Measurements from ENCODE around the gene NEO1.
"Not testable (repeated sequence)": the region's sequence is repeated elsewhere in the genome, so short reads cannot be mapped to it uniquely, and the experiment has no call there.

Gene NEO1

GRCh38 chr15:73139041-73139743 lies 86.9 kb downstream of the NEO1 start:
- DNase-seq (ENCODE audit: low read depth in 2 of 2, low spot score in 1 of 2), result no peak

DNA sequence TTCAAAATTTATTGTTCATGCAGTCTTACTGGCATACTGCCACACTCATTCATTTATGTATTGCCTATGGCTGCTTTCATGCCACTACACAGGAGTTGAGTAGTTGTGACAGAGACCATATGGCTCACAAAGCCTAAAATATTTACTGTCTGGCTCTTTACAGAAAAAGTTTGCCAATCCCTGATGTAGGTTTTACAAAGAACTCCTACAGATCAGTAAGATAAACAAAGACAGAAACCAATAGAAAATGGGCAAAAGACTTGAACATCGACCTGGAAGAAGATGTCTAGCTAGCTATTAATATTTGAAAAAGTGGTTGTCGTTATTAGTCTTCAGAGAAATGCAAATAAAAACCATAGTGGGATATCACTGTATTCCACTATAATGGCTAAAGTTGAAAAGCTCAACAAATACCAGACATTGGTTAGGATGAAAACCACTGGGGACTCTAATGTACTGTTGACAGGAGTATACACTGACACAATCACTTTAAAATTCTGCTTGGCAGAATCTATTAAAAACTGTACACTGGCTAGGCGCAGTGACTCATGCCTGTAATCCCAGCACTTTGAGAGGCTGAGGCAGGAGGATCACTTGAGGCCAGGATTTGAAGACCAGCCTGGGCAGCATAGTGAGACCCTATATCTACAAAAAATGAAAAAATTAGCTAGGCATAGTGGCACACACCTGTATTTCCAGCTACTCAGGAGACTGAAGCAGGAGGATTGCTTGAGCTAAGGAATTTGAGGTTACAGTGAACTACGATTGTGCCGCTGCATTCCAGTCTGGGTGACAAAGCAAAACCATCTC lies 87.7 kb downstream of the NEO1 start:
- DNase-seq (ENCODE audit: low read depth in 2 of 2, low spot score in 1 of 2), result no peak

DNA sequence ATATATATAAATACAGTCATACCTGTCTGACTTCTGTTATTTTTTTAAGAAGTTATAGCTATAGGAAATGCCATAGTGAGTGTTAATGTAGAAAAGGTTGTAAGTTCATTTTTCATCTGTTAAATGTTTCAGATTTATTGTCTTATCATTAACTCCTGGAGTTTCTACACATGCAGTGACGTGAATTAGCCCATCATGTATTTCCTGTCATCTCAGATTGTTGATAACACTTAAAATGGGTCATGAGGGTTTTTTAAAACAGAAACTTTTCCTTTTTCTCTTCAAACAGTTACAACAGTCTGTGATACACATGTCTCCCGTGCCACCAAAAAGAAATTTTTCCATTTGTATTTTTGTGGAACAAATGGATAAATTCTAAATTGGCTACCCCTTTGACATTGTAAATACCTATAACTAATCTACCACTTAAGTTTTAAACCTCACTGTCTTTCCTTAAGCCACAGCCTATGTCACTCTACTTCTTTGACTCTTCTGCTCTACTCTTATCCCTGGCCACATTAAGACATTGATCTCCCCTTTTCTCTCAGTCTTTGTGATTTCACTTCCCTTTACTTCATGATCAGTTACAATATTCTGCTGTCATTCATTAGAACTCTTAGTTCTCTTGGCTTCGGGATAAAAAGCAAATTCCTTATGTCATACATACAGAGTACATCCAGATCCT lies 89.1 kb downstream of the NEO1 start:
- DNase-seq (ENCODE audit: low read depth in 2 of 2, low spot score in 1 of 2), result no peak

DNA sequence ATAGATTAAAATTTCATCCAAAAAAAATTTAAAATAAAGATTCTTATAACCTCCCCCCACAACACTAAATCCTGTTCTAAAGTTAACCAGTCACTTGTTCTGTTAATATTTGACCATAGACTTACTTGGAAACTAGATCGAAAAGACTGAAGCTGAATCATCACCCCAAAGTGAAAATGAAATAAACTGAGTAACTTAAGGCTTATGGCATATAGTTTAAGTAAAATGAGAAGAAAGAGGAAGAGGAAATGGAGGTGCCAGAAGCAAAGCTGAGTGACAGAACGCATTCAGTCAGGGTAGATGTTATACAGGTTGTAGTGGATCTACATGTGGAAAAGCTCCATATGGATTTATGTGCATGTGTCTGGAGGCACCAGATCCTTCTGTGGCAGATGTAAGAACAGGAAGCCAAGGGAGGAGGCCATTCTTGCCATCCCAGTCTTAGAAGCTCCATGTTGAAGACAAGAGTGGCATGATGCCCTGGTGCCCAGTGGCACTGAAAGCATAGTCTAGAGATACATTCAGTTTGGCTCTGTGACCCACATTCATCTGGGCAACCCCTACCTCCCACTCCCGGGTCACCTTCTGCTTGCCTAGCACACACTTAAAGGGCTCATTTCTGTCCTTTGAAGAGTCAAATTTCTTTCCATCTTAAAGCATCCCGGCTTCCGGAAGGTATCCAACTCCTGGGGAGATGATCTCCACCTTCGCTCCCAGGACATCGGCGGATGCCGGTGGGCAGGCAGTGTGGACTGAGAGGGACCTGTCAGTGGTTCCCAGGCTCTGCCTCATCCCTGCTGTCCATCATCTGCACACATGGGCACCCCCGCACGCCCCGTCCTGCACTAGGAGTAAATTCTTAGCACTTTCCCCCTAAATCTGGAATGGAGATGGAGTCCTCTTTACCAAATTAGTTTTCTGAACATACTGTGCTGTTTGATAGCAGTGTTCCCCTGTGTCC lies 90.8 kb downstream of the NEO1 start:
- no peak for DNase-seq (ENCODE audit: low read depth in 2 of 2, low spot score in 1 of 2)

DNA sequence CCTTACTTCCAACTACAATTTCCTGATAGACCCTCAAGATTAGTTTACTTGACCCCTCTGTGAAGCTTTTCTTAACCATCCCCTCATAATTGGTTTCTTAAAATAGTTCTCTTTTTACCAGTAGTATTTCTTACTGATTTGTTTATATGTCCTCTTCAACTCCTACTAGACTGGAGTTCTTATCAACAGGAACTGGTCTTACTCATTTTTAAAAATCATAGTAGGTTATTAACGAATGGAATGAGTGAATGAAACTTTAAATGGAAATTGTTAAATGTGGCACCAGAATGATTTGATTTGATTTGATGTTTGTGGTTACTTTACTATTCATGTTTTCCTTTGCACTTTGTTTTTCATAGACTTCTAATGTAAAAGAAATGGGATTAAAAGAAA lies 91.5 kb downstream of the NEO1 start:
- DNase-seq (ENCODE audit: low read depth in 2 of 2, low spot score in 1 of 2), result no peak

- DNase-seq (ENCODE audit: low read depth in 2 of 2, low spot score in 1 of 2), result no peak
Observed at GRCh38 chr15:73146419-73146818, 94.2 kb downstream of the NEO1 start.

- no peak for DNase-seq (ENCODE audit: low read depth in 2 of 2, low spot score in 1 of 2)
Observed at GRCh38 chr15:73150831-73151230, 98.6 kb downstream of the NEO1 start.

- no peak for DNase-seq (ENCODE audit: low read depth in 2 of 2, low spot score in 1 of 2)
Observed at GRCh38 chr15:73153024-73153423, 100.8 kb downstream of the NEO1 start.

- DNase-seq (ENCODE audit: low read depth in 2 of 2, low spot score in 1 of 2), result no peak
Observed at GRCh38 chr15:73153447-73153846, 101.2 kb downstream of the NEO1 start.

DNA sequence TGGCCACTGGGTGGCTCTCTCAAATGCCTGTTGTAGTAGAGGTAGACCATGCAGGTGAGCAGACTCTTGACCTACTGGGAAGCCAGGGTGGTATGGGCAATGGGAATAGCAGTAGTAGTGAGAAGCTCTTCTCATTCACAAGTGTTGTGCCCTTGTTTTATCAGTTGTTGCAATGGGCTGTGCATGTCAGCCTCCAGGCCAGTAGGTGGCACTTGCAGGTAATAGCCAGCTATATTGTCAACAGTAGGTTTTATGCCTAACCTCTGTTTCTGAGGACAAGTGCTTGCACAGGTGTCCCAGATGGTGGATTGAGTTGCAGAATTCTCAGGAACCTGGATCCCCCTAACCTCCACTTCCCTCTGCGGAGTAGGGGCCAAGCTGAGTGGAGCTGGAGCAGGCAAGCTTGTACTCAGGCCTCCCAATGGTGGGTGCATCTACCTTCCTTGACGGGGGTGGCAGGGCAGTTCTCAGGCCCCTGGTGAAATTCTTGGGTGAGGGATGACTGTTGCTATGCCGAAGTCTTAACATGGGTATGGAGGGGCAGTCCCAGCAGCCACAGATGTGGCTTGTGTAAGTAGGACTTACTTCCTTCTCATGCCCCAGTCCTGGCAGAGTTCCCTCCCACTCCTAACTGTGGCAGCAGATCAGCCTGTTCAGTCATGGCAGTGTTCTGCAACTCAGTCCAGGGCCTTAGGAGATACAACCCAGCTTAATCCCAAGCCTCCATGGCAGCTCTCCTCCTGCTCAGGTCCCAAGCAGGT lies 104.3 kb downstream of the NEO1 start:
- DNase-seq (ENCODE audit: low read depth in 2 of 2, low spot score in 1 of 2), result no peak

DNA sequence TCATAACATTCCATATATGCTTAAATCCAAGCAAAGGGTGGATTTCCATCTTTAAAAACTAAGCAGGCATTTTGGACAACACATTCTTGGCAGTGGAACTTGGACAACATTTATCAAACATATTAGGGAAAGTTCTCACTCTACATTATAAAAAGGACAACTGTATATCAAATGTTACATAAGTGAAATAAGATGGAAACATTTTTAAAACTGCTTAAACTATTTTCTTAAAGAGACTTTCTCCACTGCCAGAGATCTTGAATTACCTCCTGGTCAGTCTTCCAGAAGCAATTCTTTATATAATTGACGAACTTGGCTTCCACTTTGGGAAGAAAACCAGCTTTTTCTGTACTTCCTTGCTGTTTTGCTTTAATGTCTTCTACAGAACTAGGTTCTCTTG lies 109.3 kb downstream of the NEO1 start:
- no peak for DNase-seq (ENCODE audit: low read depth in 2 of 2, low spot score in 1 of 2)

- DNase-seq (ENCODE audit: low read depth in 2 of 2, low spot score in 1 of 2), result no peak
Observed at GRCh38 chr15:73165435-73165834, 113.2 kb downstream of the NEO1 start.

GRCh38 chr15:73165844-73166243 lies 113.6 kb downstream of the NEO1 start:
- no peak for DNase-seq (ENCODE audit: low read depth in 2 of 2, low spot score in 1 of 2)

DNA sequence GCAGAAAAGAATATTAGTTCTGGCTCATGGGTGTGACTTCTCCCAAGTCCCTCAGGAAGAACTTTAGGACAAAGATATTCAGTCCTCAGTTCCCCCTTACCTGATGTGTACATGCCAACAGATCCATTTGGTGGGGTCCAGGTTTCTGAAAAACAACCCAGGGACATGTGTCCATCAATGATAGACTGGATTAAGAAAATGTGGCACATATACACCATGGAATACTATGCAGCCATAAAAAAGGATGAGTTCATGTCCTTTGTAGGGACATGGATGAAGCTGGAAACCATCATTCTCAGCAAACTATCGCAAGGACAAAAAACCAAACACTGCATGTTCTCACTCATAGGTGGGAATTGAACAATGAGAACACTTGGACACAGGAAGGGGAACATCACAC lies 114.4 kb downstream of the NEO1 start:
- DNase-seq (ENCODE audit: low read depth in 2 of 2, low spot score in 1 of 2), result not testable (repeated sequence)

GRCh38 chr15:73168487-73168886 lies 116.2 kb downstream of the NEO1 start:
- DNase-seq (ENCODE audit: low read depth in 2 of 2, low spot score in 1 of 2), result no peak

DNA sequence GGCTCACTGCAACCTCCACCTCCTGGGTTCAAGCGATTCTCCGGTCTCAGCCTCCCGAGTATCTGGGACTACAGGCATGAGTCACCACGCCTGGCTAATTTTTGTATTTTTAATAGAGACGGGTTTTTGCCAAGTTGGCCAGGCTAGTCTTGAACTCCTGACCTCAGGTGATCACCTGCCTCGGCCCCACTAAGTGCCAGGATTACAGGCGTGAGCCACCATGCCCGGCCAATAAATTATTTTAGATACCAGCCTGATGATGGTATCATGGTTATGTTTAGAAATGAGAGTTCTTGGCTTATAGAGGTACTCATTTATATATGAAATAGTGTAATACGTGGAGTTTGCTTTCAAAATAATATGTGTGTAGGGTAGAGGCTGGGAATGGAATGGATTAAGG lies 119.4 kb downstream of the NEO1 start:
- DNase-seq (ENCODE audit: low read depth in 2 of 2, low spot score in 1 of 2), result no peak

DNA sequence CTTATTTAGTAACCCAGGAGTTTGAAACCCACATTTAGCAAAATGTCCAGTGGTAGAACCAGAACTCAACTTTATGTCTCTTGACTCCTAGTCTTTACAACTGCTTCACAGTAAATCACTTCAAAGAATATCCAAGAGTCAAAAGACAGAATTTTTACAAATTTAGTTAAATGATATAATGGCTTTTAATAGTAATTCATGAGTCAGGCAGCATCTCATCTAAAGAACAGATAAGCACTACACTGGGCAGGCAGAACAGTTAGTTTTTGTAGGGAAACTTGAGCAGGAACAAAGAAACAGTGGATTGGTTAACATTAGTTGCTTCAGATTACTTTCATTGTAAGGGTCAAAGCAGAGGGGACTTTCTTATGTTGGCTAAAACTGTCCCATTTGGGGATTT lies 120.2 kb downstream of the NEO1 start:
- DNase-seq (ENCODE audit: low read depth in 2 of 2, low spot score in 1 of 2), result no peak

DNA sequence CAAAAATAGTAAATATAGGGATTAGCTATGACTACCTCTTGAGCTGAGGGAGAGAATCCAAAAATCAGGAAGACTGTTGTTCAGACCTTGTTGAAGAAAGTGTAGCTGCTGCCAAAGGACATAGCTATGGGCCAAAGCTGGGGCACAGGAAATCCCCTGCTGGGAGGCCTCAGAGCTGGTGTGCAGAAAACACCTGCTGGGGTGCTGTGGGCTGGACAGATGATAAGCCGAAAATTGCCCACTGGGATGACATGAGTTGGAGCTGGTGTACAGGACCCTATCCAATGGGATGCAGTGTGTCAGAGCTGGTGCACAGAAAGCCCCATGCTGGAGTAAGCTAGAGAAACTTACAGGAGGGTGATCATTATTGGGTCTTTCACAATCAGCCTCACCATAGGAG lies 121.9 kb downstream of the NEO1 start:
- no peak for DNase-seq (ENCODE audit: low read depth in 2 of 2, low spot score in 1 of 2)

DNA sequence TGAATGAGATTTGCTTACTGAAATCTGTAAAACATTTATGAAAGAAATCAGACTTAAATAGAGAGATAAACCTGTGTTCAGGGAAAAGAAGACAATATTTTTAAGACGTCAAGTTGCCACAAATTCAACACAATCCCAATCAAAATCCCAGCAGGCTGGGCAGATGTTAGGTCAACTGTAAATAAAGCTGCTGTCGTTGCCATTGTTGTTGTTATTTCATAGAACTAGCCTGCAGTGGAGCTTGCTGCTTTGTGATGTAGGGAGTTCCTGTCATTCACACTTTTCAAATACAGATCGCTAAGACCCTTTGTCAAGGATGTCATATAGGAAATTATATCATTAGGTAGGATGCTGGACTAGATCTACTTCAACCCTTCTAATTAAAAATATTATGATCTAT lies 123.1 kb downstream of the NEO1 start:
- DNase-seq (ENCODE audit: low read depth in 2 of 2, low spot score in 1 of 2), result no peak

DNA sequence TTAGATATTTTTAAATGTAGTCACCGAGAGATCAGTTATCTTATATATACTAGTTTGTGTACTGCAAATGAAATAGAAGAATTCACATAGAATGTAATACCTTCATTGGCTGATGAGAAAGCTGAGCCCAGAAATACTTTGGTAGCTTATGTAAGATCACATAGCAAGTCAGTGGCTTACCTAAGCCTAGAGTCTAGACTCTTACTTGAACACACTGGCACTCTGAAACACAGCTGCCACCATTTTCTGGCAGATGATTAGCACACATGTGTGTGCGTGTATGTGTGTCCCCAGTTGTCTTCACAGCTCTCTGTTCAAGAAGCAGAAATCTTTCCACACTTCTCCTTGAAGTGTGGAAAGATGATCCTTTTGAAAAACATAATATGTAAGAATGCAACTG lies 124.3 kb downstream of the NEO1 start:
- no peak for DNase-seq (ENCODE audit: low read depth in 2 of 2, low spot score in 1 of 2)
